NCI-H1092 treated with DMSO at 0.1 percent for 48 hours (cell line): ENCODE measurements around the gene IQCN.
A peak's percentile ranks its signal among the peaks of the same experiment; 100 is the strongest.

Source experiments
- DNase-seq: peaks from one replicate; lab custom pipeline; 2025; lab: John Stamatoyannopoulos, UW

The IQCN gene

DNA sequence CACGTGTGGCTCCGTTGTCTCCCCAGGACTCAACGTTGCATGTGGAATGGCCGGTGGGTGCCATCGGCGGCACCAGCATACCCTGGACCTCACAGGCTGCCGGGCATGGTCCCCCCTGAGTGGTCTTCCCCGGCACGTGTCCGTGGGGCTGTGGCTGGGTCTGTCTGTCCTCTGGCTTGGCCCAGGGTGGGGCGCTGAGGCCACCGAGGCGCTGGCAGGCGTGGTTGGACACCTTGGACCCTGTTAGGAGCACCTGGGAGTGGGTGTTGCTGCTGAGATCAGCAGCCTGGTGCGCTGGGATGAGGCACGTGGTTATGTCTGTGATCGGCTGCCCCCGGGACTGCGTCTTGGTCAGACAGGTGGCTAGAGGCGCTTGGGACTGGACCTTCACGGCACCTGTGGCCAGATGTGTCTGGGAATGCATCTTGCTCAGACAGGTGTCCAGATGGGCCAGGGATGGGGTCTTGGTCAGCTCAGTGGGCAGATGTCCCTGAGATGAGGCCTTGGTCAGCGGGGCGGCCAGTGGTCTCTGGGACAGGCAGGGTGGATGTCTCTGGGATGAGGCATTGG lies 9.2 kb downstream of the IQCN start:
- no peak for DNase-seq

DNA sequence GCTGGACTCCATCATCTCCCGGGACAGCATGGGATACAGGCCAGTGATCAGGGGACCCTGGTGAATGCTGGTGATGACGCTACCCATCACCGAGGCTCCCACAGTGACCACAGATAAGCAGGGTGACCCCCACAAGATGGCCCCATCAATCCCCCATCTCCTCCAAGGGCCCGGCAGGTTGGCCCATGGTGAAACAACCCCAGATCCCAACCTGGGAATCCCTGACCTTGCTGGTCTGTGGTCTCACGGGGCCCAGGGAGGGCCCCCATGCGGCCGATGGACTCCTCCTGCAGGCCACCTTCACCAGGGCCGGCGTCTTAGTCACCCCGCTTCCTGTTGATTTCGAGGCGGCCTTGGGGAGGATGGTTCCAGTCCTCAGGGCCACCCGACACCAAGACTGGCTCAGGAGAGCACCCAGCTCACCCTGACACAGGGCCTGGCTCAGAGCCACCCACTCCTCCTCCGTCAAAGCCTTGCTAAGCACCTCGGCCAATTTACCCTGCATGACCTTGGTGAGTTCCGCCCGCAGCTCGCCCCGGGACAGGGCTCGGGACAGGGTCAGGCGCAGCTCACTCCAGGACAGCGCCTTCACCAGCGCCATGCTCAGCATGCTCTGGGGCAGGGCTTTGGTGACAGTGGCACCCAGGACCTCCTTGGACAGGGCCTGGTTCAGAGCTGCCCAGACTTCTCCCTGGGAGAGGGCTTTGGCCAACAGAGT lies 10.0 kb downstream of the IQCN start:
- DNase-seq, result no peak

DNA sequence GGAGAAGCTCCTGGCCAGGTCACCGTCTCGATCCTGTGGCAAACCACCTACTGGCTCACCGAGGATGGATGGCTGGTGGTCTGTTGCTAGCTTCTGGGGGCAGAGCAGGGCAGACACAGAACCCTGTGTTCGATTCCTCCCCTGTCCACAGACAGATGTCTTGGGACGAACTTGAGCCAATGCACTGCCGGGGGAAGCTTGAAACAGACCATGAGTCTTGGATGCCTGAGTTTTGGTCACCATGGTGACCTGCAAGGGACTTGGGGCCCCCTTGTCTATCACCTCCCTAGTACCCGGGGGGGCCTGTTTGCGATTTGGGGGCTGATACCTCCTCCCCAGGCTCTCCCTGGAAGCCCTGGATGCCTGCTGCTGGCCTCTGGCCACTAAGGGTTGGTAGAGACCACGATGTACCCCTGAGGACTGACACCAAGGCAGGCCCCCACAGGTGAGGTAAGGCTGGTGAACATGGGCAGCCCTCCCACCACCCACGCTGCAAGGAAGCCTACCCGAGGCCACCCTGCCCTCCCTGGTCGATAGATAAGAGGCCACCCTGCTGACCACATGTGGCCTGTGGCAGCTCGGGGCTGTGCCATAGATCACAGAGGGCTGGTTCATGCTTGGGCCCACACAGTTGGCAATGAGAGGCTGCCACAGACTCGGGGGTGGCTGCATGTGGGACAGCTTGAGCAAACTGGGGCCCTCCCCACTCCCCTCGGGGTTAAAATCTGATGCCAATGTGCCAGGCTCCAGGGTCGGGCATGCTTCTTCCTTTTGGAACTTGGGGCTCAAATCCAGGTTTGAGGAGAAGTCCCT lies 10.7 kb downstream of the IQCN start:
- DNase-seq, result no peak

DNA sequence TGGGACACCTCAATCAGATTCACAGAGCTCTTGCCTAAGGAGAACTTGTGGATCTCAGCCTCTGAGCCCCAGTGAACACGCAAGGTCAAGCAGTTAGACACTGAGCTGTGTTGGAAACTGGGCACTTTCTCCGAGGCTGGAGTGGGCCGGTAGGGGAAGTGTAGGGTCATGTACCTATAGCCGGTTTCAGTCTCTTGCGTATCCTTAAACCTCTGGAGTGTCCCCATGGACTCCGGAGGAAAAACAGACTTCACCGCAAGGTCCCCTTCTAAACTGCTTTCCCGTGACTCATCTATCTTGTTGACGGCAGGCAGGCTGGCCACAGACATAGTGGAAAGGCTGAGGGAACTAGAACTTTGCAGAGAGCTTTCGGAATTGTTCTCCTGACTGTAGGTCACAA lies 11.3 kb downstream of the IQCN start:
- DNase-seq, result no peak

DNA sequence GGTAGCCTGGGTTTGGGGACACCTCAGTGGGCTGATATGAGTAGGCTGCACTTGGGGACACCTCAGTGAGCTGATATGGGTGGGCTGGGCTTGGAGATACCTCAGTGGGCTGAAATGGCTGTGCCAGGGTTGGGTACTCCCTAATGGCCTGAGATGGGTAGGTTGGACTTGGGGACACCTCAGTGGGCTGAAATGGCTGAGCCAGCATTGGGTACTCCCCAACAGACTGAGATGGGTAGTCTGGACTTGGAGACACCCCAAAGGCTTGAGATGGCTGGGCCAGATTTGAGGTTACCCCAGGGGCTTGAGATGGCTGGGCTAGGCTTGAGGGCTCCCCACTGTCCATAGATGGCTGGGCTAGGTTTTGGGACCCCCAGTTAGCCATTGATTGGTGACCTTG lies 12.1 kb downstream of the IQCN start:
- no peak for DNase-seq

DNA sequence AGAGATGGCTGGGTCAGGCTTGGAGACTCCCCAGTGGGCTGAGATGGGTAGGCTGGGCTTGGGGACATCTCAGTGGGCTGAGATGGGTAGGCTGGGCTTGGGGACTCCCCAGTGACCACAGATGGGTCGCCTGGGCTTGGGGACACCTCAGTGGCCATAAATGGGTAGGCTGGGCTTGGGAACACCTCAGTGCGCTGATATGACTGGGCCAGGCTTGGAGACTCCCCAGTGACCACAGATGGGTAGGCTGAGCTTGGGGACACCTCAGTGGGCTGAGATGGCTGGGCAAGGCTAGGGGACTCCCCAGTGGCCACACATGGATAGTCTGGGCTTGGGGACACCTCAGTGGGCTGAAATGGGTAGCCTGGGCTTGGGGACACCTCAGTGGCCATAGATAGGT lies 12.8 kb downstream of the IQCN start:
- no peak for DNase-seq

DNA sequence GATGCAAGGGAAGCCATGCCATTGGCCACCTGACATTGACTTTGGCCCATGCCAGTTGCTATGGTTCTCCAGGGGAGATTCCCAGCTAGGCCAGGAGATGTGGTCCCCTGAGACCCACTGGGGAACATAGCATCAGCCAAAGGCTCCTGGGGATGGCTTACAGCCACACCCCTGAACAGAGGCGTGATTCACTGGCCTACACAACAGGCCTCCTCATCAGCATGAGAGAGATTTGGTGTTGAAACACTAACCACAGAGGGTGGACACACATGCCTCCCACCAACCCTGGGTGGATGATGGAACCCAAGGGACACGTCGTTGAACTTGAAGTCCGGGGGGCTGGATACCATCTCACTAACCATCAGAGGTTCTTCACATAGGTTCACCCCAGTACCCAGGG lies 14.4 kb downstream of the IQCN start:
- DNase-seq, result no peak

DNA sequence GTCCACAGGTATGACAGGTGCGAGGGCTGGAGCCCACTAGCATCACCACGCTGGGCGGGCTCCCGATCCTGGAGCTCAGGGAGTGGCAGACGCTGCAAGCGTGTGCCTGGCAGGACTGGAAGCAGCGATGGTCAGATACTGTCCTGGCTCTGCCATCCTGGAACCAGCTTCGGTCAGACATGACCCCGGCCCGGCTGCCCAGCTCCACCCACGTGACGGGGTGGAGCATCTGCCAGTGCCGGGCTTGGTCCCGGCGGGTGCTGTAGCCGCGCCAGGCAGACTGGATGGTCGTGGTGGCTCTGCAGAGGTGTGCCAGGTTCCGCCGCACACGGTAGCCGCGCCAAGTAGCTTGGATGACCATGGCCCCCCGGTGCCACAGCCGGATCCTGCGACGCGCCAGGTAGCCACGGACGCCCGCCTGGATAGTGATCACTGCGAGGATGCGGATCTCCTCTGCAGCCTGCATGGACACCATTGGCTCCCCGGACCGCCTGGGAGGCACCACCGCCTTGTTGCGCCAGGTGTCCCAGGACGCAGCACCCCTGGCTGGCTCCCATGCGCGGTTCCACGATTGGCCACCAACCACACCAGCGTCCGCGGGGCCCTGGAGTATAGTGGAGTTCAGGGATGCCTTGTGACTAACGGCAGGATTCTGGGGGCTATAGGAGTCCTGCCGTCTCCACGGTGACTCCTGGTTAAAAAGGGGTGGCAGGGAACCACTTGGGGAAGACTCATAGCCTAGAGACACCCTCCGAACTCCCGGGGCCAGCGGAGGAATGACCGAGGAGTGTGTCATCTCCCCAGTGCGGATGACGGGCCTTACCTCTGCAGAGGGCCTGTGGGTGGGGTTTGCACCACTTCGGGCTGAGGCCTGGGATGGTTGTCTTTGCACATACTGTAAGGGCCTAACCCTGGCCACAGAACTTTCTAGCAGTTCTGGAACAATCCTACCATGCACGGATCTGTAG lies 16.5 kb downstream of the IQCN start:
- no peak for DNase-seq

DNA sequence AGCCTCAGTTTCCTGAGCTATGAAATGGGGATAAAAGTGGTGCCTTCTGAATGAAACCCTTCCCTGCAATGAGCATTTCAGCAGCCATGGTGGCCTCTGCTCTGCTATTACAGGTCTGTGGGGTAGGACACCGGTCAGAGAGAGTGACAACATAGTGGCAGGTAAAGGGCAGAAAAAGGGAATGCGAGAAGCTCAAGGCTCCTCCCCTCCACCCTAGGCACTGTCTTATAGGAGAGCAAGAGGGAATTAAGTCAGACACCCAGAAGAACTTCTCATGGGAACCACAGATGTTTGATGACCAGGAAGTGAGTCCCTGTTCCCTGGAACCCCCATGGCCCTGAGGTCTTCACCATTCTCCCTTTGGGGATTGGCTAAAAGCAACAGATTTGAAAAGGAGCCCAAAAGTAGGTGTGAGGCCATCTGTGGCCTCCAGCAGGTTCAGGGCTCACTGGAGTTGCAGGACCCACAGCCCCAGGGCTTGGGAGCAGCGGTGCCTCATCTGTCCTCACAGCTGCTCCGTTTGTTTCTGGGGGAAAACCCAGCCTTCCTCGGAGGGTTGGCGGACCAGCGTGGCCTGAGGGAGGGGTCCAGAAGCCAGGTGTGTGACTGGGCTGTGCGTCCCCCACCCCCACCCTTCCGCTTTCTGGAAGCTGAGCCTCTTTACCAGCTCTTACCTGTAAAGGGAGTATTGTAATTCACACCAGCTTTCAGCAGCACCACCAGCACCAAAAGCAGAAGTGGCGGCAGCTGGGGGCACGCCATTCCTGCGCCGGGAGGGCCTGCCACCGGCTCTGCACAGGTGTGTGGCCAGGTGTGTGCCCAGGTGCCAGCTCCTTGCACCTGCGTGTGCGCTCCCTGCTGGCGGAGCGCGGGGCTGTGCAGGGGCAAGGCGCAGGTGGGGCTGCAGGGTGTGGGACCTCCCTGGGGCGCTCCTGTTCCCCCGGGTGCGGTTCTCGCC lies 19.4 kb downstream of the IQCN start:
- DNase-seq, result no peak

DNA sequence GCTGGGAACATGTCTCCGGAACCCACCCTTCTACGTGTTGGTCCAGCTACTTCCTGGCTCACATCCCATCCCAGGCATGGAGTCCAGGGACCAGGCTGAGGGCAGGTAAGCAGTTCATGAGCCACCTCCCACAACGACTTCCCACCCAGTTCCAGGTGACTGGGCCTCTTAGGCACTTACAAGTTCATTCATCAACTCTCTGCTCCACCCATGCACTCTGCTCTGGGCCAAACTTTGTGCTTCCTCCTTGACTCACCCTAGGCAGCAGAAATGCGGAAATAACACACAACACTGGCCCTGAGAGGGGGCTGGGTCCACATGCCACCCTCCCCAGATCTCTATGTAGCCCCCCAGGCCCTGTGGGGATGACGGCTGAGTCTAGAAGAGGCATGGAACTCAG lies 20.5 kb downstream of the IQCN start:
- DNase-seq, result no peak

DNA sequence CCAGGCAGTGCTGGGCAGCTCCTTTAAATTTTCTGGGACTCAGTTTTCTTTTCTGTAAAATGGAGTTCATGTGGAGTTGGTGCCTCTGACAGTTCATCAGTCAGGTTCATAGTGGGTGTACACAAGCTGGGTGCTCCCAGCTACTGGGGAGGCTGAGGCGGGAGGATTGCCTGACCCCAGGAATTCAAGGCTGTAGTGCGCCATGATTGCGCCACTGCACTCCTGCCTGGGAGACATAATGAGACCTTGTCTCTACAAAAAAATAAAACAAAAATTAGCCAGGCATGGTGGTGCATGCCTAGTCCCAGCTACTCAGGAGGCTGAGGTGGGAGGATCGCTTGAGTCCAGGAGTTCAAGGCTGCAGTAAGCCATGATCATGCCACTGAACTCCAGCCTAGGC lies 21.1 kb downstream of the IQCN start:
- no peak for DNase-seq

DNA sequence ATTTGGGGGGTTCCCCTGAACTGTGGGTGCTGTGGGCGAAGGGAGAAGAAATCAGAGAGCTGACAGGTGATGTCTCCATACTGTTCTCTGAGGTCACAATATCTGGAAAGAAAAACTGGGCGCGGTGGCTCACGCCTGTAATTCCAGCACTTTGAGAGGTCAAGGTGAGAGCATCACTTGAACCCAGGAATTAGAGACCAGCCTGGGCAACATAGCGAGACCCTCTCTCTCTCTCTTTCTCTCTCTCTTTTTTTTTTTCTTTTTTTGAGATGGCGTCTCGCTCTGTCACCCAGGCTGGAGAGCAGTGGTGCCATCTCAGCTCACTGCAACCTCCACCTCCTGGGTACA lies 21.9 kb downstream of the IQCN start:
- no peak for DNase-seq

DNA sequence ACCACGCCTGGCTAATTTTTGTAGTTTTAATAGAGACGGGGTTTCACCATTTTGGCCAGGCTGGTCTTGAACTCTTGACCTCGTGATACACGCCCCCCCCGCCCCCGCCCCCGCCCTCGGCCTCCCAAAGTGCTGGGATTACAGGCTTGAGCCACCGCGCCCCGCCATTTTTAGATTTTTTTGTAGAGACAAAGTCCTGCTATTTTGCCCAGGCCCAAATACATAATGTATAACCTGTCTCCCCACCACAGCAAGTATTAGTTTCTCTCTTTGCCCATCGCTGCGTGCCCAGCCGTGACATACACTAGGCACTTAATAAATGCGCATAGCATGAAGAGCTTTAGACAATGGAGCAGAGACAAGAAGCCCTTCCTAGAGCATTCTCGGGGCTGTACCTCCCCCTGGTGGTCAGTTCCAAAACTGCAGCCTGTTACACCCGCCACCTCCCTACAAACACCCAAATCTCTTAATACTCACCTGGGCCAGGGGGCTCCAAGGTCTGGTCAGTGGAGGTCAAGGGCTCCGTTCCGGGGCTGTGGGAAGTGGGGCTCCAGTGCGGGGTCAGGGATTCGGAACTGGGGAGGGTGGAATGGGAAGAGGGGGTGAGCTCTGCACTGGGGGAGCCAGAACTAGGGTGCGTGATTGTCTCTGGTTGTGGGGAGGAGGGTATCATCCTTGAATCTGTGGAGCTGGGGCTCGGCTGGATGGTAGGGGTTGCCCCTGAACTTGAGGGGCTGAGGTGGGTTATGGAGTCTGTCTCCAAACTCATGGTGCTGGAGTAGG lies 22.5 kb downstream of the IQCN start:
- DNase-seq, result peak; percentile 65

DNA sequence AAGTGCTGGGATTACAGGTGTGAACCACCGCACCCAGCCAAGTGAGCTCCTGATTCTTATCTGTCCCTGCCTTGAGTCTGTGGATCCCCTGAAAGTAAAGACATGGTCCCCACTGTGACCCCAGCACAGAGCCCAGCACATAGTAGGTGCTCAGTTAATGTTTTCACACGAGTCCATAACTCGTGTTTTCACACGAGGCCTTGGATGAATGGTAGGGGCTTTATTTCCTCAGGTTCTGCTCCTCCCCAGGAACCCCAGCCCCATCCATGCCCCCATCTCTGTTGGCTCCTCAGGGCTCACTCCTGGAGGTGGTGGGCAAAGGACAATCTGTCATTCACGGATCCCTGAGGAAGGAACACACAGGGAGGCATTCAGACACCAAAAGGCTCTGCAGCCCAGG lies 24.4 kb downstream of the IQCN start:
- DNase-seq, result no peak

DNA sequence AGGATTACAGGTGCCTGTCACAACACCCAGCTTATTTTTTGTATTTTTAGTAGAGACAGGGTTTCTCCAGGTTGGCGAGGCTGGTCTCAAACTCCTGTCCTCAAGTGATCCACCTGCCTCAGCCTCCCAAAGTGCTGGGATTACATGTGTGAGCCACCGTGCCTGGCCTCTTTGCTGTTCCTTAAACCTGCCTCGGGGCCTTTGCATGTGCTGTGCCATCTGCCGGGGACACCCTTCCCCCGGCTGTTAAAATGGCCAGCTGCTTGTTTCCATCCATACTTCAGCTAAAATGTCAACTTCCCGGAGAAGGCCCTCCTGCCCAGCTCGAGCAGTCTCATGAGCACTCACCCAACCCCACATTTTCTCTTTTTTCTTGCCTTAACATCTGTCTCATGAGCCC lies 29.0 kb downstream of the IQCN start:
- no peak for DNase-seq

DNA sequence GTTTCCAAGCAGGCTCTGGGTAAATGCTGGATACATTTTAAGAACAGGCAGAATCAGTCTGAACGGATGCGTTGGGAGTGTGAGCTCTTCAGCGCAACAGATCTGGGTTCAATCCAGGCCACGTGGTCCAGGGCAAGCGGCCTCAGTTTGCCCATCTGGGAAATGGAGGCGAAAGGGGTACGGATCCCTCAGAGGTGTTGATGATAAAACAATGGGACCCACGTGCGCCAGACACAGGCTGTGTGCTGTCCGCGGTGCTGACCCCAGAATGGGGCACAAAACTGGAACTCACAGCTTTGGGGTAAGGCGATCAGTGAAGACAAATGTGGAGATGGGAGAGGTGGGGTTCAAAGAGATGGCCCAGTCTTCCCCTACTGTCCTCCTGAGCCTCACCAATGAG lies 34.9 kb downstream of the IQCN start:
- DNase-seq, result no peak

DNA sequence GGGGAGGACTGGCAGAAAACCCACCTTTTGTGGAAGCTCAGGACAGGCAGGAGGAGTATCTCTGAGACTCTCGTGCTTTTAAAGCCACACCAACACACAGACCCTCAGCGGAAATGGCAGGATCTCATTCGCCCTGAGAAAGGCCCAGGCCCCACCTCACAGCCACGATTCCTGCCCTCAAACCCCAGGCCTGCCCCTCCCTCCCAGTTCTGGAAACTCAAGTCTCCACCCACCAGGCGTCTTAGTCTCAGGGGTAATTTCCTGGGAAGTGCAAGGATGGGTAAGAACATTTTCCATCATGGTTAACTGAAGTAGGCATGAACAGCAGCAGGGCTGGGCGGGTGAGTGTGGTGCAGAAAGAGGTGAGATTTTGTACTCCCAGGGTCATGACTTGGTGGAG lies 40.1 kb downstream of the IQCN start:
- DNase-seq, result no peak

DNA sequence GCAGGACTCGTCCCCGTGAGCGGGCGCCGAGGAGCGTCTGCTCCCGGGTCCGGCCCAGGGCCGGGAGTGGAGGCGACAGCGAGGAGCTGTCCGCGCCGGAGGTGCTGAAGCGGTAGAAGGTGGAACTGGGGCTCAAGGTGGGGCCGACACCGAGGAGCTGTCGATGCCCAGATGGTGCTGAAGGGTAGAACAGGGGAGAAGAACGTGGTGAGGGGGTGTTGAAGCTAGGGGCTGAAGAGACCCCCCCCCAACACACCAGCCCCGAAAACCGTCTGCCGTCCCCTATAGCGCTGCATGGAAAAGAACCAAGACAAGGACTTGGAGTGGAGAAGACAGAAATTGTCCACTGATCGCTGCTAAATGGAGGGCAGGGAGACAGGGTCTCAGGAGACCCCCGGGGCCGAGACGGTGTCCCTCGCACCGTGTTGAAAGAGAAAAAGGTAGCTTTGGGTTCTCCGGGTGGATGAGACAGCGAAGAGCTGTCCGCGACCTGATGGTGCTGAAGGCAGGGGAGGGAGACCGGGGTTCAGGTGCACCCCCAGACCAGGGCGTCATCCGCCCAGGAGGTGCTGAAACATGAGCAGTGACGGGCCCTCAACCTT lies 40.9 kb downstream of the IQCN start:
- peak; percentile 31 for DNase-seq

DNA sequence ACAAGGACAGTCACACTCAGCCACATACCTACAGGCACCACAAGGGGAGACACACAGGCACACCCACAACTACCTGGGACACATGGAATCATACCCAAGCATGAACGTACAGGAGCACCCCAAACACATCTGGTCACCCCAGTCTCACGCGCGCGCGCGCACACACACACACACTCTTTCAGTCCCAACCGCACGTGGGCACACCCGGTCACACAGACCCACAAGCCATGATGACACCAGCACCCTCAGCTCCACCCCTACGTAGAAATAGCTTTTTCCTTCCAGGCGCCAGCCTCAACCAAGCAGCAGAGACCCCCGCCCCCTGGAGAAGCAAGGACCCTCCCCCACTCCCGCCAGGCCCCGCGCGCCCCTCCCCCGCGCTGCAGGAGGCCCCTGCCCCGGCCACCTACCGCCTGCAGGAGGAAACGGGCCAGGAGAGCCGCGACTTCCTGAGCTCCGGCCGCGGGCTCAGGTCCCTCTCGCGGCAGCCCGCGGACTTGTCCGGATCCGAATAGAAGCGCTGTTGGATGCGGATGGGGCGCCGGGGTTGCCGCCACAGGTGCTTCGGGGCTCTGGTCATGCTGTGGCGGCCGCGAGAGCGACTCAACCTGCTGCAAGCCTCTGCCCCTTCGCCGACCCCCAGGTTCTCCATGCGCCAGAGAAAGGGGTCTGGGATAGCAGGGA lies 41.6 kb downstream of the IQCN start:
- peak; percentile 57 for DNase-seq
